Measurements from ENCODE around the gene NAA25. TPM values are rescaled to one million over a fixed set of nuclear protein-coding genes. Genes with fewer than 3 reads are reported as not detected.
A peak's percentile ranks its signal among the peaks of the same experiment; 100 is the strongest.

NAA25 gene
- total RNA-seq, 1 donor from 2014 or later: 32.8 TPM

GRCh38 chr12:112008918-112009317, 99.7 kb downstream of the NAA25 start:
- Mint-ChIP-seq H3K27me3 (ENCODE audit: low read depth, unreplicated experiment) (no peaks in the 10 kb centered on the region), H3K27ac (ENCODE audit: unreplicated experiment) (no peak overlapping the region), H3K9me3 (ENCODE audit: unreplicated experiment) (peaks cover 2% of the 10 kb centered on the region), H3K36me3 (ENCODE audit: low read depth, unreplicated experiment) (no peaks in the 10 kb centered on the region), H3K4me1 (ENCODE audit: low read depth, unreplicated experiment) (peaks cover 14% of the 10 kb centered on the region), H3K4me3 (ENCODE audit: unreplicated experiment) (no peak overlapping the region)
- Histone ChIP-seq H3K36me3 (ENCODE audit: insufficient read depth, low read length) (no peaks in the 10 kb centered on the region), H2AFZ (ENCODE audit: low read depth, low read length) (no peak overlapping the region), H3K9ac (ENCODE audit: low read length) (no peak overlapping the region), H3K4me2 (ENCODE audit: low read length) (no peak overlapping the region), H4K20me1 (ENCODE audit: insufficient read depth, low read length) (no peaks in the 10 kb centered on the region), H3K27me3 (ENCODE audit: insufficient read depth, low read length) (no peaks in the 10 kb centered on the region), H3K4me3 (ENCODE audit: insufficient read depth, low read depth, low read length) (no peak overlapping the region), H3K79me2 (ENCODE audit: insufficient read depth, low read length) (peaks cover 12% of the 10 kb centered on the region), H3K9me3 (ENCODE audit: insufficient read depth, low read depth, low read length) (no peaks in the 10 kb centered on the region), H3K27ac (ENCODE audit: low read depth, low read length) (no peak overlapping the region), H3K4me1 (ENCODE audit: insufficient read depth, low read length) (no peaks in the 10 kb centered on the region)
- FAIRE-seq: no peak
- TF ChIP-seq CTCF (IDR thresholded peaks at IDR 0.05; ENCODE audit: insufficient read depth, low read depth, low read length) (no peak), EZH2 (IDR thresholded peaks at IDR 0.05; ENCODE audit: insufficient read depth, low read length) (no peak)
- DNase-seq (ENCODE audit: low read depth): no peak

- Mint-ChIP-seq H3K36me3 (ENCODE audit: low read depth, unreplicated experiment) (no peaks in the 10 kb centered on the region), H3K4me3 (ENCODE audit: unreplicated experiment) (peak overlapping the region; percentile 61), H3K27me3 (ENCODE audit: low read depth, unreplicated experiment) (no peaks in the 10 kb centered on the region), H3K9me3 (ENCODE audit: unreplicated experiment) (peaks cover 2% of the 10 kb centered on the region), H3K4me1 (ENCODE audit: low read depth, unreplicated experiment) (peaks cover 14% of the 10 kb centered on the region), H3K27ac (ENCODE audit: unreplicated experiment) (no peak overlapping the region)
- Histone ChIP-seq H4K20me1 (ENCODE audit: insufficient read depth, low read length) (no peaks in the 10 kb centered on the region), H3K4me2 (ENCODE audit: low read length) (no peak overlapping the region), H3K79me2 (ENCODE audit: insufficient read depth, low read length) (peaks cover 6% of the 10 kb centered on the region), H2AFZ (ENCODE audit: low read depth, low read length) (no peak overlapping the region), H3K9ac (ENCODE audit: low read length) (no peak overlapping the region), H3K27ac (ENCODE audit: low read depth, low read length) (no peak overlapping the region), H3K27me3 (ENCODE audit: insufficient read depth, low read length) (no peaks in the 10 kb centered on the region), H3K36me3 (ENCODE audit: insufficient read depth, low read length) (no peaks in the 10 kb centered on the region), H3K4me1 (ENCODE audit: insufficient read depth, low read length) (no peaks in the 10 kb centered on the region), H3K4me3 (ENCODE audit: insufficient read depth, low read depth, low read length) (no peak overlapping the region), H3K9me3 (ENCODE audit: insufficient read depth, low read depth, low read length) (no peaks in the 10 kb centered on the region)
- no peak for TF ChIP-seq CTCF (IDR thresholded peaks at IDR 0.05; ENCODE audit: insufficient read depth, low read depth, low read length)
- TF ChIP-seq EZH2 (IDR thresholded peaks at IDR 0.05; ENCODE audit: insufficient read depth, low read length): no peak
- FAIRE-seq (no peak), DNase-seq (ENCODE audit: low read depth) (peak; percentile 29)
Observed at GRCh38 chr12:112007945-112008344, 100.6 kb downstream of the NAA25 start.

DNA sequence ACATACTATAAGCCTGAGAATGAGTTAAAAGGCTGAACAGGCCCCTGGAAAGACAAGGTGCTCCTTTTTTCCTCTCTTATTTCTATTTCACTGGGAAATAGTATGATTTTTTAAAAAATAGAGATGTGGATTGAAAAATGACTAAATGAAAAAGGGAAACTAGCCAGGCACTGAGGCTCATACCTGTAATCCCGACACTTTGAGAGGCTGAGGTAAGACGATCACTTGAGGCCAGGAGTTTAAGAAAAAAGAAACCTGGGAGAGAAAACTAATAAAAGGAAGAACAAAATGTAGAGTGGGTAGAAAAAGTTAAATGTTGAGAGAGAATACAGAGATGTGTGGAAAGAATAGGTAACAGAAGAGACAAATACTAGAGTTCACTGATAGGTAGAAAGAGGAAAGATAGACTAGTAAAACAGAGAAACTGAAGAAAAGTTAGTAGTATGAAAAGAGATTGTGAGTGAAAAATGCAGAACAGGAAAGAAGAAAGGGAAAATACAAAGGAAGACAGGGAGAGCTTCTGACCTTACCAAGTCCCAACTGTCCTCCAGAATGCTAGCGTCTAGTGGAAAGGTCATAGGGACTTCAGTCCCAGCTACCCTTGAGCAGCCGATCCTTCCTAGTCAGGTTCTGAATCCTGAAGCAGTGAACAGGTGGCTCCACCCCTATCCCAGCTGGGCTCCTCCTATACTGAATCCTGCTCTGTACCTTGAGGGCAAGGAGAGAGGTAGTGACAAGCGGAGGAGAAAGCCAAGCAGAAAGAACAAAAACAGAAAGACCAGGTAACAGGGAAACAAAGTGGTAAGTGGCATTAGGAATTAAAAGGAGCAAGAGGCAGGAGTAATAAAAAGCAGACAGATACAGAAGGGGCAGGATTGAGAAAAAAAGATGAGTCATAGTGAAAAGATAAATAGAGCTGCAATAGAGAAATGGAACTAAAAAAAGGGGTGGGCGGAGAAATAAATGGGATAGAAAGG, 102.9 kb downstream of the NAA25 start:
- H4K20me1 ChIP-seq (ENCODE audit: insufficient read depth, low read length): no peaks in the 10 kb centered on the region
- H3K4me3 Mint-ChIP-seq (ENCODE audit: unreplicated experiment): no peak overlapping the region
- H3K27ac ChIP-seq (ENCODE audit: low read depth, low read length): no peak overlapping the region
- H3K9me3 Mint-ChIP-seq (ENCODE audit: unreplicated experiment): no peaks in the 10 kb centered on the region
- H3K36me3 ChIP-seq (ENCODE audit: insufficient read depth, low read length): no peaks in the 10 kb centered on the region
- no peaks in the 10 kb centered on the region for H3K27me3 ChIP-seq (ENCODE audit: insufficient read depth, low read length)
- H3K79me2 ChIP-seq (ENCODE audit: insufficient read depth, low read length): no peaks in the 10 kb centered on the region
- no peak overlapping the region for H3K9ac ChIP-seq (ENCODE audit: low read length)
- TF ChIP-seq CTCF (IDR thresholded peaks at IDR 0.05; ENCODE audit: insufficient read depth, low read depth, low read length) (no peak), EZH2 (IDR thresholded peaks at IDR 0.05; ENCODE audit: insufficient read depth, low read length) (no peak)
- no peaks in the 10 kb centered on the region for H3K4me1 ChIP-seq (ENCODE audit: insufficient read depth, low read length)
- H3K4me2 ChIP-seq (ENCODE audit: low read length): peak overlapping the region; percentile 30
- H3K9me3 ChIP-seq (ENCODE audit: insufficient read depth, low read depth, low read length): no peaks in the 10 kb centered on the region
- H3K27me3 Mint-ChIP-seq (ENCODE audit: low read depth, unreplicated experiment): no peaks in the 10 kb centered on the region
- no peaks in the 10 kb centered on the region for H3K36me3 Mint-ChIP-seq (ENCODE audit: low read depth, unreplicated experiment)
- H3K4me3 ChIP-seq (ENCODE audit: insufficient read depth, low read depth, low read length): no peak overlapping the region
- H3K4me1 Mint-ChIP-seq (ENCODE audit: low read depth, unreplicated experiment): peaks cover 4% of the 10 kb centered on the region
- DNase-seq (ENCODE audit: low read depth) (no peak), FAIRE-seq (no peak)
- no peak overlapping the region for H2AFZ ChIP-seq (ENCODE audit: low read depth, low read length)
- no peak overlapping the region for H3K27ac Mint-ChIP-seq (ENCODE audit: unreplicated experiment)
